A549 (cell line): ENCODE results near the gene C18orf63. TPM values are rescaled to one million over a fixed set of nuclear protein-coding genes. Genes with fewer than 3 reads are reported as not detected.

Source experiments
- ATAC-seq, 2 experiments: fragments of 200-7000 bp in 1 of 2; fragments of >200 bp in 1 of 2; cut with Nextera tagmentation in 1 of 2; cut with Tn5 transposase in 1 of 2; 3 replicates each; pipeline versions ENCODE4 v1.8.0 to v1.9.1; 2018 to 2020; ENCODE audit warnings: mild to moderate bottlenecking in 1 of 2, moderate library complexity in 1 of 2
- CTCF ChIA-PET: fragments of 300-600 bp; sonication (Branson Sonifier 250); formaldehyde crosslinking; extraction: SDS; loops from one replicate; lab custom pipeline; 2021; ENCODE audit warnings: antibody characterized with exemption, inconsistent platforms; lab: Yijun Ruan, JAX
- POLR2A ChIA-PET: fragments of 350-600 bp; formaldehyde crosslinking; extraction: SDS; loops from one replicate; lab custom pipeline; 2021; ENCODE audit warnings: antibody characterized with exemption, inconsistent platforms; lab: Yijun Ruan, JAX
- DNase-seq, 2 experiments: peaks; one replicate each; pipeline versions ENCODE4 v3.0.0 to v3.0.0-alpha.2; 2011 to 2016; ENCODE audit warnings: low read depth in 1 of 2, low spot score in 1 of 2
- FAIRE-seq: peaks from 2 replicates; lab custom pipeline; 2011; peaks lifted over from hg19 to GRCh38; lab: Jason Lieb, UNC
- H3K27ac ChIP-seq, 2 experiments: fragments of >200 bp; sonication (Bioruptor Twin); formaldehyde crosslinking; 3 replicates each; pipeline ENCODE4 v1.5.1; 2016 to 2017
- H3K4me1 ChIP-seq: fragments of >200 bp; sonication (Bioruptor Twin); formaldehyde crosslinking; 3 replicates; pipeline ENCODE4 v1.6.1; 2016
- H3K4me2 ChIP-seq: fragments of >200 bp; sonication (Bioruptor Twin); formaldehyde crosslinking; 3 replicates; pipeline ENCODE4 v1.6.1; 2016
- H3K4me3 ChIP-seq: fragments of >200 bp; sonication (Bioruptor Twin); formaldehyde crosslinking; 3 replicates; pipeline ENCODE4 v1.5.1; 2016
- H3K9me3 ChIP-seq: fragments of >200 bp; sonication (Bioruptor Twin); formaldehyde crosslinking; 3 replicates; pipeline ENCODE4 v1.6.1; 2016
- CBX2 ChIP-seq: fragments of 200-600 bp; sonication (generic); IDR thresholded peaks from 2 replicates; pipeline ENCODE4 v1.6.1; 2016; ENCODE audit warnings: low read depth, mild to moderate bottlenecking, borderline replicate concordance
- CBX8 ChIP-seq: fragments of 200-600 bp; sonication (generic); IDR thresholded peaks from 2 replicates; pipeline ENCODE4 v1.6.1; 2016
- CEBPB ChIP-seq, 2 experiments: fragments of >200 bp in 1 of 2; sonication (Bioruptor Twin) in 1 of 2; formaldehyde crosslinking in 1 of 2; IDR thresholded peaks; 2 replicates each; pipeline ENCODE4 v1.6.1; 2012 to 2016
- CHD2 ChIP-seq: fragments of 150-350 bp; IDR thresholded peaks from 2 replicates; pipeline ENCODE4 v1.6.1; 2014; ENCODE audit warnings: low read length; ENCODE audit not compliant: partially characterized antibody
- CHD4 ChIP-seq: fragments of 200-600 bp; sonication (generic); IDR thresholded peaks from 2 replicates; pipeline ENCODE4 v1.6.1; 2016; ENCODE audit warnings: antibody characterized with exemption, mild to moderate bottlenecking, borderline replicate concordance
- FOSL2 ChIP-seq, 2 experiments: fragments of 450-650 bp in 1 of 2; fragments of >200 bp in 1 of 2; sonication (Bioruptor Twin) in 1 of 2; formaldehyde crosslinking; IDR thresholded peaks; 2 replicates each; pipeline versions ENCODE4 v1.5.0 to v1.6.1; 2016 to 2020; ENCODE audit warnings: mild to moderate bottlenecking in 1 of 2, moderate library complexity in 1 of 2
- FOXS1 ChIP-seq: fragments of 250-450 bp; sonication (Bioruptor Pico); IDR thresholded peaks from 2 replicates; pipeline ENCODE4 v1.5.0; 2020; ENCODE audit warnings: mild to moderate bottlenecking, moderate library complexity
- JUN ChIP-seq, 2 experiments: fragments of >200 bp; sonication (Bioruptor Twin); formaldehyde crosslinking; IDR thresholded peaks; 2 replicates in 1 of 2; 3 replicates in 1 of 2; pipeline ENCODE4 v1.6.1; 2016 to 2017
- JUNB ChIP-seq: fragments of >200 bp; sonication (Bioruptor Twin); formaldehyde crosslinking; IDR thresholded peaks from 2 replicates; pipeline ENCODE4 v1.6.1; 2016
- KDM1A ChIP-seq: fragments of 200-600 bp; sonication (generic); IDR thresholded peaks from 2 replicates; pipeline ENCODE4 v1.6.1; 2016; ENCODE audit warnings: low read depth, mild to moderate bottlenecking
- KDM5A ChIP-seq: fragments of 200-600 bp; sonication (generic); IDR thresholded peaks from 2 replicates; pipeline ENCODE4 v1.6.1; 2016; ENCODE audit warnings: antibody characterized with exemption, mild to moderate bottlenecking
- NFE2L2 ChIP-seq: fragments of 150-350 bp; conservative IDR thresholded peaks from 2 replicates; pipeline ENCODE4 v1.6.1; 2014; ENCODE audit warnings: low read length
- RAD21 ChIP-seq, 2 experiments: fragments of >200 bp in 1 of 2; sonication (Bioruptor Twin) in 1 of 2; formaldehyde crosslinking in 1 of 2; IDR thresholded peaks in 1 of 2; conservative IDR thresholded peaks in 1 of 2; 2 replicates in 1 of 2; 3 replicates in 1 of 2; pipeline ENCODE4 v1.6.1; 2012 to 2018; ENCODE audit warnings: inconsistent platforms in 1 of 2
- RFX5 ChIP-seq: fragments of 450-650 bp; IDR thresholded peaks from 2 replicates; pipeline ENCODE4 v1.7.1; 2014; ENCODE audit warnings: antibody characterized with exemption, mild to moderate bottlenecking, moderate library complexity
- RNF2 ChIP-seq: fragments of 200-600 bp; sonication (generic); IDR thresholded peaks from 2 replicates; pipeline ENCODE4 v1.6.1; 2016; ENCODE audit warnings: low read depth, mild to moderate bottlenecking, antibody characterized with exemption, moderate library complexity, borderline replicate concordance
- ZNF302 ChIP-seq: fragments of 250-450 bp; sonication (Bioruptor Pico); IDR thresholded peaks from 2 replicates; pipeline ENCODE4 v1.9.0; 2021; ENCODE audit warnings: inconsistent platforms, mild to moderate bottlenecking, moderate library complexity
- WGBS: methylation state at CpG from one replicate; pipeline ENCODE4 v1.1.6; 2017; ENCODE audit errors: missing lambda C conversion rate; 5-methylcytosine and 5-hydroxymethylcytosine counted together
- polyA plus RNA-seq, 4 experiments: library from polyadenylated mRNA; depleted of rRNA in 3 of 4; stranded (reverse); fragments of >200 nt; fragmentation: RNase III in 1 of 4; extraction: RNeasy Plus Mini Kit Qiagen cat#74134 plus additional on column Dnase treatment in 1 of 4; gene quantifications; 2 replicates in 3 of 4; 3 replicates in 1 of 4; pipeline ENCODE4 v1.2.3, GENCODE V29; 2011 to 2017
- TF ChIP-seq, protein P1 (sequence below): fragments of 250-450 bp; sonication (Bioruptor Pico); IDR thresholded peaks from 2 replicates; pipeline ENCODE4 v1.5.0; 2021; ENCODE audit warnings: mild to moderate bottlenecking, moderate library complexity, borderline replicate concordance
- TF ChIP-seq, protein P2 (sequence below): fragments of 450-650 bp; IDR thresholded peaks from 2 replicates; pipeline ENCODE4 v1.6.1; 2014; ENCODE audit warnings: antibody characterized with exemption
- TF ChIP-seq, protein P3 (sequence below): IDR thresholded peaks from 2 replicates; pipeline ENCODE4 v1.6.1; 2012
- TF ChIP-seq, protein P4 (sequence below): fragments of >200 bp; sonication (Bioruptor Twin); formaldehyde crosslinking; IDR thresholded peaks from 3 replicates; pipeline ENCODE4 v1.5.1; 2016
- TF ChIP-seq, protein P5 (sequence below): fragments of 200-600 bp; sonication (generic); IDR thresholded peaks from 2 replicates; pipeline ENCODE4 v1.6.1; 2016; ENCODE audit warnings: antibody characterized with exemption, mild to moderate bottlenecking, moderate library complexity

C18orf63 gene
- polyA plus RNA-seq, 2 of the 4 experiments (the other 2 are of a cell fraction) = not detected

DNA sequence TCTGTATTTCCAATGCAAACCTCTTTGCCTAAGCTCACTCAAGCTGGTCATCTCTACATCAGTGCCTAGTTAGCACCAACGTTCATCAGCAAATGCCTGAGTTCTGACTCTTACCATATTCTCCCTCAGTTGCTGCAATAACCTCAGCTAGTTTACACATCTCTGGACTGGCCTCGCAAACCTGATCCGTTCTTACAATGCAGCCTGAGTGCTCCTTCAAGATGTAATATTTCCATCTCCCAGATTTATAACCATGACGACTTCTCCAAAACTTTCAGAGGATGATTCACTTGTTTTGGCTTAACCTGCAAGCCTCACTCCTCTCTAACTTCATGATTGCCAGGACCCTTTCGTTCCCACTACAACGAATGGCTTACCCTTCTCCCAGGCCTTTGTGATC, 71.7 kb downstream of the C18orf63 start:
- CTCF ChIA-PET = no interaction called here
- TF ChIP-seq NFE2L2 (no peak), RNF2 (no peak), CHD2 (no peak), CEBPB (IDR thresholded peaks at IDR 0.05) (no peak), JUN (IDR thresholded peaks at IDR 0.05) (no peak), CHD4 (no peak), JUNB (no peak), CBX8 (no peak), FOSL2 (IDR thresholded peaks at IDR 0.05) (no peak), FOSL2 (CRISPR knock-in tag; IDR thresholded peaks at IDR 0.05) (no peak), RAD21 (conservative IDR thresholded peaks at IDR 0.05 in 1 of 2, IDR thresholded peaks at IDR 0.05 in 1 of 2) (no peak), KDM5A (no peak), FOXS1 (CRISPR knock-in tag) (no peak)
- TF ChIP-seq, protein P1, sequence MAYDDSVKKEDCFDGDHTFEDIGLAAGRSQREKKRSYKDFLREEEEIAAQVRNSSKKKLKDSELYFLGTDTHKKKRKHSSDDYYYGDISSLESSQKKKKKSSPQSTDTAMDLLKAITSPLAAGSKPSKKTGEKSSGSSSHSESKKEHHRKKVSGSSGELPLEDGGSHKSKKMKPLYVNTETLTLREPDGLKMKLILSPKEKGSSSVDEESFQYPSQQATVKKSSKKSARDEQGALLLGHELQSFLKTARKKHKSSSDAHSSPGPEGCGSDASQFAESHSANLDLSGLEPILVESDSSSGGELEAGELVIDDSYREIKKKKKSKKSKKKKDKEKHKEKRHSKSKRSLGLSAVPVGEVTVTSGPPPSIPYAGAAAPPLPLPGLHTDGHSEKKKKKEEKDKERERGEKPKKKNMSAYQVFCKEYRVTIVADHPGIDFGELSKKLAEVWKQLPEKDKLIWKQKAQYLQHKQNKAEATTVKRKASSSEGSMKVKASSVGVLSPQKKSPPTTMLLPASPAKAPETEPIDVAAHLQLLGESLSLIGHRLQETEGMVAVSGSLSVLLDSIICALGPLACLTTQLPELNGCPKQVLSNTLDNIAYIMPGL (CRISPR knock-in tag) = no peak
- TF ChIP-seq, protein P2, sequence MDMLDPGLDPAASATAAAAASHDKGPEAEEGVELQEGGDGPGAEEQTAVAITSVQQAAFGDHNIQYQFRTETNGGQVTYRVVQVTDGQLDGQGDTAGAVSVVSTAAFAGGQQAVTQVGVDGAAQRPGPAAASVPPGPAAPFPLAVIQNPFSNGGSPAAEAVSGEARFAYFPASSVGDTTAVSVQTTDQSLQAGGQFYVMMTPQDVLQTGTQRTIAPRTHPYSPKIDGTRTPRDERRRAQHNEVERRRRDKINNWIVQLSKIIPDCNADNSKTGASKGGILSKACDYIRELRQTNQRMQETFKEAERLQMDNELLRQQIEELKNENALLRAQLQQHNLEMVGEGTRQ = no peak
- TF ChIP-seq, protein P3, sequence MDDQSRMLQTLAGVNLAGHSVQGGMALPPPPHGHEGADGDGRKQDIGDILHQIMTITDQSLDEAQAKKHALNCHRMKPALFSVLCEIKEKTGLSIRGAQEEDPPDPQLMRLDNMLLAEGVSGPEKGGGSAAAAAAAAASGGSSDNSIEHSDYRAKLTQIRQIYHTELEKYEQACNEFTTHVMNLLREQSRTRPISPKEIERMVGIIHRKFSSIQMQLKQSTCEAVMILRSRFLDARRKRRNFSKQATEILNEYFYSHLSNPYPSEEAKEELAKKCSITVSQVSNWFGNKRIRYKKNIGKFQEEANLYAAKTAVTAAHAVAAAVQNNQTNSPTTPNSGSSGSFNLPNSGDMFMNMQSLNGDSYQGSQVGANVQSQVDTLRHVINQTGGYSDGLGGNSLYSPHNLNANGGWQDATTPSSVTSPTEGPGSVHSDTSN = no peak
- TF ChIP-seq, all 56 proteins: peak for 0
- no peak for DNase-seq
- 19% methylated on average over 6 of the region's 6 CpGs for WGBS
- Histone ChIP-seq H3K4me3 (no peak overlapping the region), H3K4me1 (no peaks in the 10 kb centered on the region), H3K9me3 (no peaks in the 10 kb centered on the region), H3K27ac (no peak overlapping the region), H3K4me2 (no peak overlapping the region)
- POLR2A ChIA-PET = no interaction called here
- no peak for ATAC-seq
- no peak for FAIRE-seq

DNA sequence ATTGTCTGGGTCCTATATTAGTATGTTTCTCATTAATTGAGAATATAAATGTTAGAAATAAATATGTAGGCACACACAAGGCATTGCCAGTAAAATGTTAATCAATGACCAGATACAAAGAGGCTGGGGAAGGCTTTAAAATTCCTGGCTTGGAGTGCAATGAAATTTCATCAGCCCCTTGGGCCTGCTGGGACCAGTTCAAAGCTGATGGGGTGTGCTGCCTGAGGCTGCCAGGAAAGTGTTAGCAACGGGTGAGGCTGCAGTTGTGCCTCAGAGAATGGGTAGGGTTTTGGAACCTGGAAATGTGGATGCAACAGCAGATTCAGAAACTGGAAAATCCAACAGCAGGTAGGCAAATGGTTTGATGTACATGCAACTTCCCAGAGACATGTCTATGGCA, 72.6 kb downstream of the C18orf63 start:
- FAIRE-seq = no peak
- no peaks in the 10 kb centered on the region for H3K4me1 ChIP-seq
- ChIA-PET CTCF (no interaction called here), POLR2A (no interaction called here)
- DNase-seq = no peak
- H3K9me3 ChIP-seq = no peaks in the 10 kb centered on the region
- no peak overlapping the region for H3K4me2 ChIP-seq
- H3K4me3 ChIP-seq = no peak overlapping the region
- TF ChIP-seq CBX2 = no peak
- no peak for TF ChIP-seq ZNF302 (CRISPR knock-in tag)
- no peak for TF ChIP-seq RNF2
- TF ChIP-seq KDM1A = no peak
- TF ChIP-seq, protein P4, sequence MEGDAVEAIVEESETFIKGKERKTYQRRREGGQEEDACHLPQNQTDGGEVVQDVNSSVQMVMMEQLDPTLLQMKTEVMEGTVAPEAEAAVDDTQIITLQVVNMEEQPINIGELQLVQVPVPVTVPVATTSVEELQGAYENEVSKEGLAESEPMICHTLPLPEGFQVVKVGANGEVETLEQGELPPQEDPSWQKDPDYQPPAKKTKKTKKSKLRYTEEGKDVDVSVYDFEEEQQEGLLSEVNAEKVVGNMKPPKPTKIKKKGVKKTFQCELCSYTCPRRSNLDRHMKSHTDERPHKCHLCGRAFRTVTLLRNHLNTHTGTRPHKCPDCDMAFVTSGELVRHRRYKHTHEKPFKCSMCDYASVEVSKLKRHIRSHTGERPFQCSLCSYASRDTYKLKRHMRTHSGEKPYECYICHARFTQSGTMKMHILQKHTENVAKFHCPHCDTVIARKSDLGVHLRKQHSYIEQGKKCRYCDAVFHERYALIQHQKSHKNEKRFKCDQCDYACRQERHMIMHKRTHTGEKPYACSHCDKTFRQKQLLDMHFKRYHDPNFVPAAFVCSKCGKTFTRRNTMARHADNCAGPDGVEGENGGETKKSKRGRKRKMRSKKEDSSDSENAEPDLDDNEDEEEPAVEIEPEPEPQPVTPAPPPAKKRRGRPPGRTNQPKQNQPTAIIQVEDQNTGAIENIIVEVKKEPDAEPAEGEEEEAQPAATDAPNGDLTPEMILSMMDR = no peak
- TF ChIP-seq RFX5 = no peak
- TF ChIP-seq, protein P5, sequence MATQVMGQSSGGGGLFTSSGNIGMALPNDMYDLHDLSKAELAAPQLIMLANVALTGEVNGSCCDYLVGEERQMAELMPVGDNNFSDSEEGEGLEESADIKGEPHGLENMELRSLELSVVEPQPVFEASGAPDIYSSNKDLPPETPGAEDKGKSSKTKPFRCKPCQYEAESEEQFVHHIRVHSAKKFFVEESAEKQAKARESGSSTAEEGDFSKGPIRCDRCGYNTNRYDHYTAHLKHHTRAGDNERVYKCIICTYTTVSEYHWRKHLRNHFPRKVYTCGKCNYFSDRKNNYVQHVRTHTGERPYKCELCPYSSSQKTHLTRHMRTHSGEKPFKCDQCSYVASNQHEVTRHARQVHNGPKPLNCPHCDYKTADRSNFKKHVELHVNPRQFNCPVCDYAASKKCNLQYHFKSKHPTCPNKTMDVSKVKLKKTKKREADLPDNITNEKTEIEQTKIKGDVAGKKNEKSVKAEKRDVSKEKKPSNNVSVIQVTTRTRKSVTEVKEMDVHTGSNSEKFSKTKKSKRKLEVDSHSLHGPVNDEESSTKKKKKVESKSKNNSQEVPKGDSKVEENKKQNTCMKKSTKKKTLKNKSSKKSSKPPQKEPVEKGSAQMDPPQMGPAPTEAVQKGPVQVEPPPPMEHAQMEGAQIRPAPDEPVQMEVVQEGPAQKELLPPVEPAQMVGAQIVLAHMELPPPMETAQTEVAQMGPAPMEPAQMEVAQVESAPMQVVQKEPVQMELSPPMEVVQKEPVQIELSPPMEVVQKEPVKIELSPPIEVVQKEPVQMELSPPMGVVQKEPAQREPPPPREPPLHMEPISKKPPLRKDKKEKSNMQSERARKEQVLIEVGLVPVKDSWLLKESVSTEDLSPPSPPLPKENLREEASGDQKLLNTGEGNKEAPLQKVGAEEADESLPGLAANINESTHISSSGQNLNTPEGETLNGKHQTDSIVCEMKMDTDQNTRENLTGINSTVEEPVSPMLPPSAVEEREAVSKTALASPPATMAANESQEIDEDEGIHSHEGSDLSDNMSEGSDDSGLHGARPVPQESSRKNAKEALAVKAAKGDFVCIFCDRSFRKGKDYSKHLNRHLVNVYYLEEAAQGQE = no peak
- H3K27ac ChIP-seq = no peak overlapping the region
- WGBS = 0% methylated on average over 1 of the region's 1 CpG
- no peak for ATAC-seq
